Mucosa of descending colon (tissue), 3 donors: Measurements from ENCODE around the gene ANKRD13D. TPM values are rescaled to one million over a fixed set of nuclear protein-coding genes. Genes with fewer than 3 reads are reported as not detected.

Experiments used
- ATAC-seq: fragments of 200-7000 bp; cut with Tn5 transposase; one replicate; pipeline ENCODE4 v1.9.1; 2020; ENCODE audit warnings: mild to moderate bottlenecking, moderate library complexity
- DNase-seq, 3 donors: peaks; one replicate each; pipeline ENCODE4 v3.0.0-alpha.2; 2020
- H3K36me3 ChIP-seq: fragments of 200-600 bp; one replicate; pipeline ENCODE4 v1.8.0; 2021; ENCODE audit warnings: low read depth, mild to moderate bottlenecking
- H3K4me1 ChIP-seq: fragments of 200-600 bp; one replicate; pipeline ENCODE4 v1.8.0; 2021; ENCODE audit warnings: low read depth, mild to moderate bottlenecking
- H3K4me3 ChIP-seq: fragments of 200-600 bp; one replicate; pipeline ENCODE4 v1.8.0; 2021; ENCODE audit warnings: mild to moderate bottlenecking
- H3K9me3 ChIP-seq: fragments of 200-600 bp; one replicate; pipeline ENCODE4 v1.8.0; 2021; ENCODE audit warnings: mild to moderate bottlenecking
- intact Hi-C, 2 donors: fragments of 100-400 bp; cut with DNase I in 1 of 2; cut with micrococcal nuclease in 1 of 2; formaldehyde crosslinking; loops; one replicate each; pipeline versions ENCODE4 v1.11.0 to v1.11.1; 2022; cut with DNase I, micrococcal nuclease
- total RNA-seq, 3 donors: library from RNA; stranded (reverse); fragmentation: NEBNext Ultra II Directional in 2 of 3; extraction: Animal tissue kit (Norgen Biotek cat#: 25700) in 2 of 3; gene quantifications; one replicate each; pipeline versions ENCODE4 v1.2.1 to v1.2.4, GENCODE V29; 2021 to 2023
- TF ChIP-seq, protein P1 (sequence below): fragments of 200-600 bp; IDR thresholded peaks from one replicate; pipeline ENCODE4 v1.8.0; 2022; ENCODE audit warnings: antibody characterized with exemption, mild to moderate bottlenecking
- donor health status: DM: no; HTN: no; CAD: no; lungs with moderate emphysema.
- donor health status: DM: no; HTN: no; CAD: no.
- donor health status: DM: no; HTN: yes; CAD: no.

The ANKRD13D gene
- total RNA-seq, 3 donors from 2014 or later = 20.0 to 46.3 (median 26.7) TPM

DNA sequence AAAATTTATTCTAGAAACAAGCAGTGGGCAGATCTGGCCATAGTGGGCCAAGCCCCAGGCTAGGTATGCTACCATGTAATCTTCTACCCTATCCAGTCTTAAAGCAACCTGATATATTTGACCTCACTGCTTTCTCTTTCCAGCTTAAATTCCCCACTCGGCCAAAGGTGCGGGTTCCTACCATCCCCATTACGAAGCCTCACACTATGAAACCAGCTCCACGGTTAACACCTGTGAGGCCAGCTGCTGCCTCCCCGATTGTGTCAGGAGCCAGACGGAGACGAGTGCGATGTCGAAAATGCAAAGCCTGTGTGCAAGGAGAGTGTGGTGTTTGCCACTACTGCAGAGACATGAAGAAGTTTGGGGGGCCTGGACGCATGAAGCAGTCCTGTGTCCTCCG, 44.1 kb upstream of the ANKRD13D start:
- Histone ChIP-seq H3K36me3 (peaks cover 12% of the 10 kb centered on the region), H3K9me3 (no peaks in the 10 kb centered on the region), H3K4me3 (no peak overlapping the region), H3K4me1 (peaks cover 18% of the 10 kb centered on the region)
- no peak for DNase-seq
- no peak for ATAC-seq
- intact Hi-C loops = no loop called here
- TF ChIP-seq, protein P1, sequence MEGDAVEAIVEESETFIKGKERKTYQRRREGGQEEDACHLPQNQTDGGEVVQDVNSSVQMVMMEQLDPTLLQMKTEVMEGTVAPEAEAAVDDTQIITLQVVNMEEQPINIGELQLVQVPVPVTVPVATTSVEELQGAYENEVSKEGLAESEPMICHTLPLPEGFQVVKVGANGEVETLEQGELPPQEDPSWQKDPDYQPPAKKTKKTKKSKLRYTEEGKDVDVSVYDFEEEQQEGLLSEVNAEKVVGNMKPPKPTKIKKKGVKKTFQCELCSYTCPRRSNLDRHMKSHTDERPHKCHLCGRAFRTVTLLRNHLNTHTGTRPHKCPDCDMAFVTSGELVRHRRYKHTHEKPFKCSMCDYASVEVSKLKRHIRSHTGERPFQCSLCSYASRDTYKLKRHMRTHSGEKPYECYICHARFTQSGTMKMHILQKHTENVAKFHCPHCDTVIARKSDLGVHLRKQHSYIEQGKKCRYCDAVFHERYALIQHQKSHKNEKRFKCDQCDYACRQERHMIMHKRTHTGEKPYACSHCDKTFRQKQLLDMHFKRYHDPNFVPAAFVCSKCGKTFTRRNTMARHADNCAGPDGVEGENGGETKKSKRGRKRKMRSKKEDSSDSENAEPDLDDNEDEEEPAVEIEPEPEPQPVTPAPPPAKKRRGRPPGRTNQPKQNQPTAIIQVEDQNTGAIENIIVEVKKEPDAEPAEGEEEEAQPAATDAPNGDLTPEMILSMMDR = no peak

DNA sequence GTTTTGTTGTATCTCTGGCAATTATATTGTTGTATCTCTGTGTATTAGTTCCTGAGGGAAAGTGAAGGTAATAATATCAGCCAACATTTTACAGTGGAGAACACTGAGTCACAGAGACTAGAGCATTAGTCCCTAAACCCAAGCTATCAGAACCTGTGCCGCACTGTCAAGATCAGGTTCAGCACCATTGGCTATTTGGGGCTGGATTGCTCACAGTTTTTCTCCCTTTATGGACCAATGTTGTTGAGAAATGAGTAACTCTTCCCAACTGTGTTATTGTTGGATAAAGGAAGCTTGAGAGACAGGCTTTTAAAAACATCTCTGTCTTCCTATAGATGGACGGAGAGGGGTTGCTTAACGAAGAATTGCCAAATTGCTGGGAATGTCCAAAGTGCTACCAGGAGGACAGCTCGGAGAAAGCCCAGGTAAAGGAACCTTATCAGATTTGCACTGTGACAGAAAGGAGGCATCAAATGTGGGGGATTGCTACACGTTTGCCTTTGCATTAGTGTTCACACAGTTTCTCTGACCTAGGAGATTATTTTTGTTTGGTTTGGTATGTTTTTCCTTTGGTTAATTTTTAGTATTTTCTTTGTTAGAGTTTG, 41.1 kb upstream of the ANKRD13D start:
- TF ChIP-seq, protein P1 = no peak
- ATAC-seq (no peak), DNase-seq (no peak)
- H3K4me1 ChIP-seq = peaks cover 1% of the 10 kb centered on the region
- peaks cover 20% of the 10 kb centered on the region for H3K36me3 ChIP-seq
- H3K9me3 ChIP-seq = no peaks in the 10 kb centered on the region
- intact Hi-C loops = no loop called here
- H3K4me3 ChIP-seq = no peak overlapping the region

DNA sequence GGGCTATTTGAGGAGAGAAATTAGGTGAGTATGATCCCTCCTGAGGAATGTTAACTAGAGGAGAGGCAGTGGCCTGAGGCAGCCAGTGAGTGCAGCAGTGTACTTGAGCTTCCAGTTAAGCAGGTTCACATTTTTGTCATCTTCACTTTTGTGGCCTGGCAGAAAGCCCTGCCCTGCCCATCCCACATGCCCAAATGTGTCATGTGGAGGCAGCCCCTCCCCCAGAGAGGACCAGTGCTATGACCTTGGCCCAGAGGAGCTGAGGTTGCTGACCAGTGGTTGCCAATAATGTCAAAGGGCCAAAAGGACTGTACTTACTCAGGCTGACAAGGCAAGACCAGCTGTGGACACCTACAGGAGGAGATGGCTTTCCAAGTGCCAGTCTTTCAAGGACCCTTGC, 40.5 kb upstream of the ANKRD13D start:
- TF ChIP-seq, protein P1 = no peak
- intact Hi-C loops = no loop called here
- no peak for DNase-seq
- Histone ChIP-seq H3K9me3 (no peaks in the 10 kb centered on the region), H3K4me3 (no peak overlapping the region), H3K36me3 (peaks cover 23% of the 10 kb centered on the region), H3K4me1 (peaks cover 7% of the 10 kb centered on the region)
- ATAC-seq = no peak

DNA sequence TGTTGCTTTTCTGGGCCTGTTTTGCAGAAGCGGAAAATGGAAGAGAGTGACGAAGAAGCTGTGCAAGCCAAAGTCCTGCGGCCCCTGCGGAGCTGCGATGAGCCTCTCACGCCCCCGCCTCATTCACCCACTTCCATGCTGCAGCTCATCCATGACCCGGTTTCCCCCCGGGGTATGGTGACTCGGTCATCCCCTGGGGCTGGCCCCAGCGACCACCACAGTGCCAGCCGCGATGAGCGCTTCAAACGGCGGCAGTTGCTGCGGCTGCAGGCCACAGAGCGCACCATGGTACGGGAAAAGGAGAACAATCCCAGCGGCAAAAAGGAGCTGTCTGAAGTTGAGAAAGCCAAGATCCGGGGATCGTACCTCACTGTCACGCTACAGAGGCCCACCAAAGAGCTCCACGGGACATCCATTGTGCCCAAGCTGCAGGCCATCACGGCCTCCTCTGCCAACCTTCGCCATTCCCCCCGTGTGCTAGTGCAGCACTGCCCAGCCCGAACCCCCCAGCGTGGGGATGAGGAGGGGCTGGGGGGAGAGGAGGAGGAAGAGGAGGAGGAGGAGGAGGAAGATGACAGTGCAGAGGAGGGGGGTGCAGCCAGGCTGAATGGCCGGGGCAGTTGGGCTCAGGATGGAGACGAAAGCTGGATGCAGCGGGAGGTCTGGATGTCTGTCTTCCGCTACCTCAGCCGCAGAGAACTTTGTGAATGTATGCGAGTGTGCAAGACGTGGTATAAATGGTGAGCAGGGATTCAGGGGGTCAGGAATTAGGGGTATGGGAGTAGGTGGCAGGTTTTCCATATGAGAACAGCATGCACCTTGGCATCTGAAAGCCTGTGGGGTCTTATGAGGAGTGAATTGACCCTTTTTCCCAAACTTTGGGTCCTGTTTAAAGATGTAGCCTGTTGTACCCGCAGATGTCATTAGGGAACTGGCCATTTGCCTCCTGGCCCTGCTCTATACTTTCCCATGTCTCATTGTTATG, 38.8 kb upstream of the ANKRD13D start:
- TF ChIP-seq, protein P1 = no peak
- Histone ChIP-seq H3K9me3 (no peaks in the 10 kb centered on the region), H3K4me3 (no peak overlapping the region), H3K4me1 (peaks cover 12% of the 10 kb centered on the region), H3K36me3 (peaks cover 35% of the 10 kb centered on the region)
- DNase-seq = no peak
- no peak for ATAC-seq
- intact Hi-C loops = no loop called here

- ATAC-seq (no peak), DNase-seq (no peak)
- TF ChIP-seq, protein P1 = no peak
- Histone ChIP-seq H3K4me3 (no peak overlapping the region), H3K4me1 (peaks cover 12% of the 10 kb centered on the region), H3K36me3 (peaks cover 29% of the 10 kb centered on the region), H3K9me3 (no peaks in the 10 kb centered on the region)
- intact Hi-C loops = no loop called here
Observed at GRCh38 chr11:67251841-67252240, 37.3 kb upstream of the ANKRD13D start.
